Esophagus squamous epithelium (tissue), 5 donors: ENCODE data around the gene ICAM2. TPM values are rescaled to one million over a fixed set of nuclear protein-coding genes. Genes with fewer than 3 reads are reported as not detected.
A peak's percentile ranks its signal among the peaks of the same experiment; 100 is the strongest.

Experiments
- DNase-seq: peaks from one replicate; lab custom pipeline; 2025; lab: John Stamatoyannopoulos, UW
- H3K27ac ChIP-seq, 4 donors: fragments of 200-600 bp; sonication (generic); one replicate each; pipeline ENCODE4 v1.5.1; 2016 to 2019; ENCODE audit warnings: mild to moderate bottlenecking in 1 of 4
- H3K27me3 ChIP-seq, 4 donors: fragments of 200-600 bp; sonication (generic); 1 replicate in 3 of 4; 2 replicates in 1 of 4; pipeline versions ENCODE4 v1.5.1 to v1.6.0; 2017 to 2021; ENCODE audit warnings: antibody characterized with exemption in 1 of 4
- H3K36me3 ChIP-seq, 3 donors: fragments of 200-600 bp; sonication (generic); one replicate each; pipeline ENCODE4 v1.5.1; 2016 to 2019
- H3K4me1 ChIP-seq, 3 donors: fragments of 200-600 bp; sonication (generic); one replicate each; pipeline ENCODE4 v1.5.1; 2017 to 2019
- H3K4me3 ChIP-seq, 4 donors: fragments of 200-600 bp; sonication (generic); 1 replicate in 3 of 4; 2 replicates in 1 of 4; pipeline ENCODE4 v1.5.1; 2016 to 2019; ENCODE audit warnings: mild to moderate bottlenecking in 2 of 4, moderate library complexity in 1 of 4
- H3K9me3 ChIP-seq, 3 donors: fragments of 200-600 bp; sonication (generic); one replicate each; pipeline ENCODE4 v1.5.1; 2016 to 2019
- CTCF ChIP-seq, 6 experiments: fragments of 450-650 bp in 4 of 6; fragments of 200-600 bp in 2 of 6; sonication (generic) in 2 of 6; IDR thresholded peaks; one replicate each; pipeline ENCODE4 v1.5.1; 2016 to 2019; ENCODE audit warnings: antibody characterized with exemption in 6 of 6, mild to moderate bottlenecking in 4 of 6, moderate library complexity in 4 of 6
- POLR2A ChIP-seq, 4 donors: fragments of 450-650 bp; IDR thresholded peaks; one replicate each; pipeline ENCODE4 v1.6.1; 2017; ENCODE audit warnings: antibody characterized with exemption in 4 of 4, mild to moderate bottlenecking in 4 of 4, moderate library complexity in 3 of 4
- WGBS, 2 donors: methylation state at CpG; one replicate each; pipeline ENCODE4 v1.1.5; 2018; 5-methylcytosine and 5-hydroxymethylcytosine counted together
- intact Hi-C: fragments of 100-400 bp; cut with DNase I; formaldehyde crosslinking; loops from one replicate; pipeline ENCODE4 v1.15.0; 2022
- total RNA-seq, 4 donors: library from RNA; depleted of rRNA; stranded (reverse); fragments of >200 nt; gene quantifications; one replicate each; pipeline ENCODE4 v1.1.0, GENCODE V29; 2016
- donor health status: DM: yes; HTN: yes; CAD: no.

ICAM2 gene
- total RNA-seq, 4 donors from 2014 or later = 2.8 to 28.8 (median 11.8) TPM; not detected in 1

GRCh38 chr17:64017381-64017980 lies 3.0 kb downstream of the ICAM2 start:
- Histone ChIP-seq H3K9me3 (no peaks in the 10 kb centered on the region), H3K27ac (peak overlapping the region in 1 of 4 donors; percentile 15), H3K4me3 (no peak overlapping the region), H3K27me3 (no peaks in the 10 kb centered on the region), H3K4me1 (peaks cover 0 to 39% (median 9%) of the 10 kb centered on the region in 3 donors), H3K36me3 (no peaks in the 10 kb centered on the region)
- 60 to 62% methylated on average over 2 of the region's 2 CpGs for WGBS, 2 donors
- TF ChIP-seq POLR2A (IDR thresholded peaks at IDR 0.05) (no peak), CTCF (IDR thresholded peaks at IDR 0.05) (peak in 4 of 6 experiments; percentile 6 to 35 (median 28))
- no peak for DNase-seq
- intact Hi-C loops = no loop called here

- Histone ChIP-seq H3K27ac (peak overlapping the region in 3 of 4 donors; percentile 15 to 39 (median 37)), H3K4me1 (peaks cover 0 to 39% (median 9%) of the 10 kb centered on the region in 3 donors), H3K36me3 (no peaks in the 10 kb centered on the region), H3K4me3 (no peak overlapping the region), H3K9me3 (no peaks in the 10 kb centered on the region), H3K27me3 (no peaks in the 10 kb centered on the region)
- intact Hi-C loops = no loop called here
- WGBS, 2 donors = 68 to 70% methylated on average over 3 of the region's 3 CpGs
- no peak for DNase-seq
- TF ChIP-seq CTCF (IDR thresholded peaks at IDR 0.05) (no peak), POLR2A (IDR thresholded peaks at IDR 0.05) (no peak)
These were observed 3.5 kb downstream of the ICAM2 start for GRCh38 chr17:64016974-64017373.

DNA sequence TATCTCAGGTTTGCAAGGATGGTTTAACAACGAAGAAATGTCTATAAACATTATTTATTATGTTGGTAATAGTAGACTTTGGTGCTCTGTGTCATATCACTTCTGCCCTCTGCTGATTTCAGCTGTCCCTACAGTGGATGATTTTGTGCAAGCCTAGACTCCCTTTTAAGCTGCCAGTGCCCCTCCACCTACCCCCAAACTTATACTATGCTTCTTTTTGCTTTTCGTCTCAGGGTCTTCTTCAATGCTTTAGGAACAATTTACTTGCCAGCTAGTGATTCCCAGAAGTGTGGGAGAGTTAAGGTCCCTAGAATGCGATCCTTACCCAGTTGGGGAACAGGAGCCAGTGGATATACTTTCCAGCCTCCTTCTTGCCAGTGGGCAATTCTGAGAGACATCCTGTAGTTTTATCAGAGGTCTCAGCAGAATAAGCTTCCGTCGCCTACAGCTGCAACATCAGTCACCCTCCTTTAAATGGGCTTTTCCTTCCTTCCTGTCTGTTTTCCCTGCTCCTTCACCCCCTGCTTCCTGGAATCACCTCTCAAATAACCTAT lies 4.1 kb downstream of the ICAM2 start:
- Histone ChIP-seq H3K27me3 (no peaks in the 10 kb centered on the region), H3K4me3 (peak overlapping the region in 1 of 4 donors; percentile 26), H3K27ac (peak overlapping the region in 3 of 4 donors; percentile 15 to 39 (median 37)), H3K4me1 (peaks cover 0 to 36% (median 9%) of the 10 kb centered on the region in 3 donors), H3K36me3 (no peaks in the 10 kb centered on the region), H3K9me3 (no peaks in the 10 kb centered on the region)
- intact Hi-C loops = no loop called here
- TF ChIP-seq POLR2A (IDR thresholded peaks at IDR 0.05) (no peak), CTCF (IDR thresholded peaks at IDR 0.05) (no peak)
- DNase-seq = no peak
- 53 to 66% methylated on average over 5 of the region's 5 CpGs for WGBS, 2 donors

DNA sequence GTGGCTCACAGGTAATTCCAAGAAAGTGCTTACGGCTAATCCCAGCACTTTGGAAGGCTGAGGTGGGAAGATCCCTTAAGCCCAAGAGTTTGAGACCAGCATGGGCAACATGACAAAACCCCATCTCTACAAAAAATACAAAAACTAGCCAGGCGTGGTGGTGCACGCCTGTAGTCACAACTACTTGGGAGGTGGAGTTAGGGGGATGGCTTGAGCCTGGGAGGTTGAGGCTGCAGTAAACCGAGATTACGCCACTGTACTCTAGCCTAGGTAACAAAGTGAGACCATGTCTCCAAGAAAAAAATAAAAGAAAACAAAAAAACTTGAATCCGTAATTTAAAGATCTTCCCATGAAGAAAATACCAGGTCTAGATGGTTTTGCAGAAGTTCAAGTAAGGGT lies 5.0 kb downstream of the ICAM2 start:
- H3K4me1 ChIP-seq = peaks cover 0 to 28% (median 9%) of the 10 kb centered on the region in 3 donors
- H3K36me3 ChIP-seq = no peaks in the 10 kb centered on the region
- TF ChIP-seq POLR2A (IDR thresholded peaks at IDR 0.05) (no peak), CTCF (IDR thresholded peaks at IDR 0.05) (no peak)
- H3K27ac ChIP-seq = peak overlapping the region in 1 of 4 donors; percentile 39
- WGBS, 2 donors = 90 to 93% methylated on average over 6 of the region's 6 CpGs
- H3K4me3 ChIP-seq = no peak overlapping the region
- no peaks in the 10 kb centered on the region for H3K9me3 ChIP-seq
- DNase-seq = no peak
- intact Hi-C loops = no loop called here
- H3K27me3 ChIP-seq = no peaks in the 10 kb centered on the region
